ENCODE measurements around the gene PEF1.

The PEF1 gene

DNA sequence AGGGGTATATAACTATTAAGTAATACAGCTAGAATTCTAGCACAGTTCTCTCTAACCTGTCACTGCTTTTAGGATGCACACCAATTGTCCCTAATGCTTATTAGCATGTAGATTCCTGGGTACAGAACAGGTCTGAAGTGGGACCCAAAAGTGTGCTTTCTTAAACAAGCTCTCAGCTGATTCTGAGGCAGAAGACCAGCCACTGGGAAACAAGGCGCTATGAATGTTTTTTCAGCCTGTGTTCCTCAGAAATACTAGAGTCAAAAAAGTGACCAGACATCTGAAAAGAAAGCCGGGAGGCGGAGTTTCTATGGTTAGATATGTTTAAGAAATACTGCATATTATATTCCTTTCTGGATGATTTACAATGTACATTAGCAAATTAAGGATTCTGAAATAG lies 1.8 kb downstream of the PEF1 start:
- TF ChIP-seq SNAI2 (CRISPR knock-in tag; IDR thresholded peaks at IDR 0.05) (no peak), ZNF565 (CRISPR knock-in tag; conservative IDR thresholded peaks at IDR 0.05; ENCODE audit: low read depth) (no peak), TCF4 (CRISPR knock-in tag; IDR thresholded peaks at IDR 0.05; ENCODE audit: borderline replicate concordance) (no peak), RARB (CRISPR knock-in tag; IDR thresholded peaks at IDR 0.05) (no peak), ZC3H10 (CRISPR knock-in tag; IDR thresholded peaks at IDR 0.05) (no peak), ESRRG (CRISPR knock-in tag; IDR thresholded peaks at IDR 0.05) (no peak), ZFP30 (CRISPR knock-in tag; IDR thresholded peaks at IDR 0.05) (no peak), ZNF8 (CRISPR knock-in tag; IDR thresholded peaks at IDR 0.05) (no peak), CSDC2 (CRISPR knock-in tag; IDR thresholded peaks at IDR 0.05) (no peak), ARNTL (CRISPR knock-in tag; IDR thresholded peaks at IDR 0.05; ENCODE audit: borderline replicate concordance, low read depth) (no peak), GLIS3 (CRISPR knock-in tag; IDR thresholded peaks at IDR 0.05) (no peak), ZNF70 (CRISPR knock-in tag; IDR thresholded peaks at IDR 0.05) (no peak), PPARA (CRISPR knock-in tag; IDR thresholded peaks at IDR 0.05; ENCODE audit: borderline replicate concordance) (no peak), TOX (CRISPR knock-in tag; IDR thresholded peaks at IDR 0.05; ENCODE audit: borderline replicate concordance) (no peak), BACH2 (CRISPR knock-in tag; IDR thresholded peaks at IDR 0.05; ENCODE audit: borderline replicate concordance) (no peak), ISL1 (CRISPR knock-in tag; IDR thresholded peaks at IDR 0.05) (no peak)
- TF ChIP-seq, protein P1, sequence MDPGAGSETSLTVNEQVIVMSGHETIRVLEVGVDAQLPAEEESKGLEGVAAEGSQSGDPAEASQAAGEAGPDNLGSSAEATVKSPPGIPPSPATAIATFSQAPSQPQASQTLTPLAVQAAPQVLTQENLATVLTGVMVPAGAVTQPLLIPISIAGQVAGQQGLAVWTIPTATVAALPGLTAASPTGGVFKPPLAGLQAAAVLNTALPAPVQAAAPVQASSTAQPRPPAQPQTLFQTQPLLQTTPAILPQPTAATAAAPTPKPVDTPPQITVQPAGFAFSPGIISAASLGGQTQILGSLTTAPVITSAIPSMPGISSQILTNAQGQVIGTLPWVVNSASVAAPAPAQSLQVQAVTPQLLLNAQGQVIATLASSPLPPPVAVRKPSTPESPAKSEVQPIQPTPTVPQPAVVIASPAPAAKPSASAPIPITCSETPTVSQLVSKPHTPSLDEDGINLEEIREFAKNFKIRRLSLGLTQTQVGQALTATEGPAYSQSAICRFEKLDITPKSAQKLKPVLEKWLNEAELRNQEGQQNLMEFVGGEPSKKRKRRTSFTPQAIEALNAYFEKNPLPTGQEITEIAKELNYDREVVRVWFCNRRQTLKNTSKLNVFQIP (CRISPR knock-in tag; IDR thresholded peaks at IDR 0.05; ENCODE audit: borderline replicate concordance, low read depth), result no peak
- TF ChIP-seq, protein P2, sequence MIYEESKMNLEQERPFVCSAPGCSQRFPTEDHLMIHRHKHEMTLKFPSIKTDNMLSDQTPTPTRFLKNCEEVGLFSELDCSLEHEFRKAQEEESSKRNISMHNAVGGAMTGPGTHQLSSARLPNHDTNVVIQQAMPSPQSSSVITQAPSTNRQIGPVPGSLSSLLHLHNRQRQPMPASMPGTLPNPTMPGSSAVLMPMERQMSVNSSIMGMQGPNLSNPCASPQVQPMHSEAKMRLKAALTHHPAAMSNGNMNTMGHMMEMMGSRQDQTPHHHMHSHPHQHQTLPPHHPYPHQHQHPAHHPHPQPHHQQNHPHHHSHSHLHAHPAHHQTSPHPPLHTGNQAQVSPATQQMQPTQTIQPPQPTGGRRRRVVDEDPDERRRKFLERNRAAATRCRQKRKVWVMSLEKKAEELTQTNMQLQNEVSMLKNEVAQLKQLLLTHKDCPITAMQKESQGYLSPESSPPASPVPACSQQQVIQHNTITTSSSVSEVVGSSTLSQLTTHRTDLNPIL (CRISPR knock-in tag; IDR thresholded peaks at IDR 0.05; ENCODE audit: low read depth), result no peak
- TF ChIP-seq, protein P3, sequence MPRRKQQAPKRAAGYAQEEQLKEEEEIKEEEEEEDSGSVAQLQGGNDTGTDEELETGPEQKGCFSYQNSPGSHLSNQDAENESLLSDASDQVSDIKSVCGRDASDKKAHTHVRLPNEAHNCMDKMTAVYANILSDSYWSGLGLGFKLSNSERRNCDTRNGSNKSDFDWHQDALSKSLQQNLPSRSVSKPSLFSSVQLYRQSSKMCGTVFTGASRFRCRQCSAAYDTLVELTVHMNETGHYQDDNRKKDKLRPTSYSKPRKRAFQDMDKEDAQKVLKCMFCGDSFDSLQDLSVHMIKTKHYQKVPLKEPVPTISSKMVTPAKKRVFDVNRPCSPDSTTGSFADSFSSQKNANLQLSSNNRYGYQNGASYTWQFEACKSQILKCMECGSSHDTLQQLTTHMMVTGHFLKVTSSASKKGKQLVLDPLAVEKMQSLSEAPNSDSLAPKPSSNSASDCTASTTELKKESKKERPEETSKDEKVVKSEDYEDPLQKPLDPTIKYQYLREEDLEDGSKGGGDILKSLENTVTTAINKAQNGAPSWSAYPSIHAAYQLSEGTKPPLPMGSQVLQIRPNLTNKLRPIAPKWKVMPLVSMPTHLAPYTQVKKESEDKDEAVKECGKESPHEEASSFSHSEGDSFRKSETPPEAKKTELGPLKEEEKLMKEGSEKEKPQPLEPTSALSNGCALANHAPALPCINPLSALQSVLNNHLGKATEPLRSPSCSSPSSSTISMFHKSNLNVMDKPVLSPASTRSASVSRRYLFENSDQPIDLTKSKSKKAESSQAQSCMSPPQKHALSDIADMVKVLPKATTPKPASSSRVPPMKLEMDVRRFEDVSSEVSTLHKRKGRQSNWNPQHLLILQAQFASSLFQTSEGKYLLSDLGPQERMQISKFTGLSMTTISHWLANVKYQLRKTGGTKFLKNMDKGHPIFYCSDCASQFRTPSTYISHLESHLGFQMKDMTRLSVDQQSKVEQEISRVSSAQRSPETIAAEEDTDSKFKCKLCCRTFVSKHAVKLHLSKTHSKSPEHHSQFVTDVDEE (CRISPR knock-in tag; IDR thresholded peaks at IDR 0.05), result no peak
- TF ChIP-seq, protein P4, sequence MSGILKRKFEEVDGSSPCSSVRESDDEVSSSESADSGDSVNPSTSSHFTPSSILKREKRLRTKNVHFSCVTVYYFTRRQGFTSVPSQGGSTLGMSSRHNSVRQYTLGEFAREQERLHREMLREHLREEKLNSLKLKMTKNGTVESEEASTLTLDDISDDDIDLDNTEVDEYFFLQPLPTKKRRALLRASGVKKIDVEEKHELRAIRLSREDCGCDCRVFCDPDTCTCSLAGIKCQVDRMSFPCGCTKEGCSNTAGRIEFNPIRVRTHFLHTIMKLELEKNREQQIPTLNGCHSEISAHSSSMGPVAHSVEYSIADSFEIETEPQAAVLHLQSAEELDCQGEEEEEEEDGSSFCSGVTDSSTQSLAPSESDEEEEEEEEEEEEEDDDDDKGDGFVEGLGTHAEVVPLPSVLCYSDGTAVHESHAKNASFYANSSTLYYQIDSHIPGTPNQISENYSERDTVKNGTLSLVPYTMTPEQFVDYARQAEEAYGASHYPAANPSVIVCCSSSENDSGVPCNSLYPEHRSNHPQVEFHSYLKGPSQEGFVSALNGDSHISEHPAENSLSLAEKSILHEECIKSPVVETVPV (CRISPR knock-in tag; IDR thresholded peaks at IDR 0.05), result no peak
- no peak for ATAC-seq

DNA sequence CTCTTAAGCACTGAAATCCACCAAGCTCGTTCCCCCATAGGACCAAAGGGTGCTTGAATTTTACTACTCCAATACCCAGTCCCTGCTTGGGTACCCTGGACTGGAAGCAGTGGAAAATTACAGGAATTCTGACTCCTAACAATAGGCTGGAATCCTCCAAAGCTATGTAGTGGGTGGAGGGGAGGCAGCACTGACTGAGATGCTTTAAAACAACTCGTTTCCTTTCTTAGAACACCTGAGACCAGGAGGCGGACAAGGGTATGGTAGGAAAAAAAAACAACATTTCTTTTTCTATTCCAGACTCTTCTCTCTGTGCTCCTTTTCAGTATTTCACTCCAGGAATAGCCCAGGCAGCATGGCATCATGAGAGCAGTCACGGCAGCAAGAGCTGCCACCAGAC lies 2.3 kb downstream of the PEF1 start:
- TF ChIP-seq, protein P3 (CRISPR knock-in tag; IDR thresholded peaks at IDR 0.05), result no peak
- TF ChIP-seq ZFP30 (CRISPR knock-in tag; IDR thresholded peaks at IDR 0.05), result no peak
- no peak for TF ChIP-seq SNAI2 (CRISPR knock-in tag; IDR thresholded peaks at IDR 0.05)
- no peak for TF ChIP-seq GLIS3 (CRISPR knock-in tag; IDR thresholded peaks at IDR 0.05)
- TF ChIP-seq TOX (CRISPR knock-in tag; IDR thresholded peaks at IDR 0.05; ENCODE audit: borderline replicate concordance), result no peak
- no peak for ATAC-seq

DNA sequence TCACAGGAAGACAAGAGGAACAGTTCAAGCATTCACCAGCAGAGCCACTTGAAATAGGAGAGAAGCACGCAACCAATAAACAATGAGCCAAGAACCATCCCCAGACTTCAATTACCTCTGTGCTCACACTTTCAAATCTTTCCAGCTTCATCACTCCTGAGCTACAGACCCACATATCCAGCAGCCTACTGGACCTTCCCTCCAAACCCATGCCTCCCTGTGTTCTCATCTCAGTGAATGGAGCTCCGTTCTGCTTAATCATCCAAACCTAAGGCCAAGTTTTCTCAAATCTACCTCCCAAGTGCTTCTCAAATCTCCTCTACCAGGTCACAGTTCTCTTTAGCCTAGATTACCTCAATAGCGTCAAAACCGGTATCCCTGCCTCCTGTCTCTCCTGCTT lies 3.7 kb downstream of the PEF1 start:
- no peak for ATAC-seq
- TF ChIP-seq ZFP30 (CRISPR knock-in tag; IDR thresholded peaks at IDR 0.05), result no peak
- TF ChIP-seq ISL1 (CRISPR knock-in tag; IDR thresholded peaks at IDR 0.05), result no peak
- TF ChIP-seq ZNF565 (CRISPR knock-in tag; conservative IDR thresholded peaks at IDR 0.05; ENCODE audit: low read depth), result no peak
- no peak for TF ChIP-seq RARB (CRISPR knock-in tag; IDR thresholded peaks at IDR 0.05)
- no peak for TF ChIP-seq ARNTL (CRISPR knock-in tag; IDR thresholded peaks at IDR 0.05; ENCODE audit: borderline replicate concordance, low read depth)
- TF ChIP-seq, protein P4 (CRISPR knock-in tag; IDR thresholded peaks at IDR 0.05), result no peak
- TF ChIP-seq, protein P2 (CRISPR knock-in tag; IDR thresholded peaks at IDR 0.05; ENCODE audit: low read depth), result no peak
- TF ChIP-seq ZNF8 (CRISPR knock-in tag; IDR thresholded peaks at IDR 0.05), result no peak
- TF ChIP-seq, protein P1 (CRISPR knock-in tag; IDR thresholded peaks at IDR 0.05; ENCODE audit: borderline replicate concordance, low read depth), result no peak

Measured in SK-N-SH treated with all-trans-retinoic acid at 6 μM for 48 hours (cell line).